Upper lobe of right lung (tissue), 1 donor: Measurements from ENCODE around the gene PDE4B. TPM values are rescaled to one million over a fixed set of nuclear protein-coding genes. Genes with fewer than 3 reads are reported as not detected.

Experiments
- ATAC-seq: fragments of 200-7000 bp; cut with Tn5 transposase; one replicate; pipeline ENCODE4 v1.9.1; 2020; ENCODE audit warnings: mild to moderate bottlenecking, moderate library complexity
- DNase-seq: peaks from one replicate; pipeline ENCODE4 v3.0.0-alpha.2; 2020
- H3K27ac ChIP-seq: fragments of 200-600 bp; one replicate; pipeline ENCODE4 v1.8.0; 2022
- H3K27me3 ChIP-seq: fragments of 200-600 bp; one replicate; pipeline ENCODE4 v1.8.0; 2022; ENCODE audit warnings: mild to moderate bottlenecking
- H3K36me3 ChIP-seq: fragments of 200-600 bp; one replicate; pipeline ENCODE4 v1.8.0; 2022
- H3K4me1 ChIP-seq: fragments of 200-600 bp; one replicate; pipeline ENCODE4 v1.8.0; 2022
- H3K4me3 ChIP-seq: fragments of 200-600 bp; one replicate; pipeline ENCODE4 v1.8.0; 2022; ENCODE audit warnings: mild to moderate bottlenecking
- H3K9me3 ChIP-seq: fragments of 200-600 bp; one replicate; pipeline ENCODE4 v1.8.0; 2022
- intact Hi-C: fragments of 100-400 bp; cut with DNase I; formaldehyde crosslinking; loops from one replicate; pipeline ENCODE4 v1.11.0; 2022
- total RNA-seq: library from RNA; stranded (reverse); fragmentation: NEBNext Ultra II Directional; extraction: Animal tissue kit (Norgen Biotek cat#: 25700); gene quantifications from one replicate; pipeline ENCODE4 v1.2.1, GENCODE V29; 2021
- TF ChIP-seq, protein P1 (sequence below): fragments of 200-600 bp; IDR thresholded peaks from one replicate; pipeline ENCODE4 v1.8.0; 2022; ENCODE audit warnings: antibody characterized with exemption
- donor health status: DM: no; HTN: yes; CAD: no; lungs with severe emphysema.

The PDE4B gene
- total RNA-seq, 1 donor from 2014 or later: 14.3 TPM

- H3K27me3 ChIP-seq: no peaks in the 10 kb centered on the region
- peaks cover 31% of the 10 kb centered on the region for H3K36me3 ChIP-seq
- H3K4me3 ChIP-seq: no peak overlapping the region
- peaks cover 31% of the 10 kb centered on the region for H3K4me1 ChIP-seq
- TF ChIP-seq, protein P1, sequence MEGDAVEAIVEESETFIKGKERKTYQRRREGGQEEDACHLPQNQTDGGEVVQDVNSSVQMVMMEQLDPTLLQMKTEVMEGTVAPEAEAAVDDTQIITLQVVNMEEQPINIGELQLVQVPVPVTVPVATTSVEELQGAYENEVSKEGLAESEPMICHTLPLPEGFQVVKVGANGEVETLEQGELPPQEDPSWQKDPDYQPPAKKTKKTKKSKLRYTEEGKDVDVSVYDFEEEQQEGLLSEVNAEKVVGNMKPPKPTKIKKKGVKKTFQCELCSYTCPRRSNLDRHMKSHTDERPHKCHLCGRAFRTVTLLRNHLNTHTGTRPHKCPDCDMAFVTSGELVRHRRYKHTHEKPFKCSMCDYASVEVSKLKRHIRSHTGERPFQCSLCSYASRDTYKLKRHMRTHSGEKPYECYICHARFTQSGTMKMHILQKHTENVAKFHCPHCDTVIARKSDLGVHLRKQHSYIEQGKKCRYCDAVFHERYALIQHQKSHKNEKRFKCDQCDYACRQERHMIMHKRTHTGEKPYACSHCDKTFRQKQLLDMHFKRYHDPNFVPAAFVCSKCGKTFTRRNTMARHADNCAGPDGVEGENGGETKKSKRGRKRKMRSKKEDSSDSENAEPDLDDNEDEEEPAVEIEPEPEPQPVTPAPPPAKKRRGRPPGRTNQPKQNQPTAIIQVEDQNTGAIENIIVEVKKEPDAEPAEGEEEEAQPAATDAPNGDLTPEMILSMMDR: no peak
- ATAC-seq (peak; percentile 57), DNase-seq (no peak)
- no peaks in the 10 kb centered on the region for H3K9me3 ChIP-seq
- intact Hi-C loops: no loop called here
- H3K27ac ChIP-seq: peak overlapping the region; percentile 24
Observed at GRCh38 chr1:66373157-66373591, 580.5 kb downstream of the PDE4B start.

DNA sequence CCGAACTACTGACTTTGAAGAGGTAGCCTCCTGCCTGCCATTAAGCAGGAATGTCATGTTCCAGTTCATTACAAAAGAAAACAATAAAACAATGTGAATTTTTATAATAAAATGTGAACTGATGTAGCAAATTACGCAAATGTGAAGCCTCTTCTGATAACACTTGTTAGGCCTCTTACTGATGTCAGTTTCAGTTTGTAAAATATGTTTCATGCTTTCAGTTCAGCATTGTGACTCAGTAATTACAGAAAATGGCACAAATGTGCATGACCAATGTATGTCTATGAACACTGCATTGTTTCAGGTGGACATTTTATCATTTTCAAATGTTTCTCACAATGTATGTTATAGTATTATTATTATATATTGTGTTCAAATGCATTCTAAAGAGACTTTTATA, 581.5 kb downstream of the PDE4B start:
- H3K4me3 ChIP-seq: no peak overlapping the region
- H3K9me3 ChIP-seq: no peaks in the 10 kb centered on the region
- peaks cover 22% of the 10 kb centered on the region for H3K36me3 ChIP-seq
- ATAC-seq: no peak
- H3K27ac ChIP-seq: peak overlapping the region; percentile 24
- intact Hi-C loops: no loop called here
- TF ChIP-seq, protein P1: no peak
- peaks cover 31% of the 10 kb centered on the region for H3K4me1 ChIP-seq
- no peak for DNase-seq
- H3K27me3 ChIP-seq: no peaks in the 10 kb centered on the region

DNA sequence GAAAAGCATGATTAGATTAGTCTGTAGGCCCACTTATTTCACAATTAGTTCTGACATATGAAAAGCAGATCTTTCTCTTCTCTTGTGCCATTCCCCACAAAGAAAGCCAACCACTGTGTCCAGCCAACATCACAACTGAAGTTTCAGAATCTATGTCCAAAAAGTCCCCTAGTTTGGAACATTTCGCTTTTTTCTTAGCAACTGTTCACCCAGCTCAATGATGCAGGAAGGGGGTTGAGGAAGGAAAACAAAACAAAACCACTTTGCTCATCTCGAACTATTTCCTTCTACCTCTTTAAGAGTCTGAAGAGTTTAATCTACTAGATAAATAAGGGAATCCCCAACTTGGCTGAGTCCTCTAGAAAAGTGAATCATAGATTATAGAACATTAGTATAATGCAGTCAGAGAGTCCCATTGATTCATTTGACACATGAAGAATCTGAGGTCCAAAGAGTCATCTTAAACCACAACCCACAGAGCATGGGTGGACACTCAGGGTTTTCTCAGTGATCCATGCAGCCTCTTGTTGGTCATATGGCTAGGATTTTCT, 581.9 kb downstream of the PDE4B start:
- Histone ChIP-seq H3K4me1 (peaks cover 31% of the 10 kb centered on the region), H3K36me3 (peaks cover 17% of the 10 kb centered on the region), H3K4me3 (no peak overlapping the region), H3K27ac (peak overlapping the region; percentile 24), H3K27me3 (no peaks in the 10 kb centered on the region), H3K9me3 (no peaks in the 10 kb centered on the region)
- no peak for DNase-seq
- peak; percentile 11 for ATAC-seq
- intact Hi-C loops: no loop called here
- TF ChIP-seq, protein P1: no peak

DNA sequence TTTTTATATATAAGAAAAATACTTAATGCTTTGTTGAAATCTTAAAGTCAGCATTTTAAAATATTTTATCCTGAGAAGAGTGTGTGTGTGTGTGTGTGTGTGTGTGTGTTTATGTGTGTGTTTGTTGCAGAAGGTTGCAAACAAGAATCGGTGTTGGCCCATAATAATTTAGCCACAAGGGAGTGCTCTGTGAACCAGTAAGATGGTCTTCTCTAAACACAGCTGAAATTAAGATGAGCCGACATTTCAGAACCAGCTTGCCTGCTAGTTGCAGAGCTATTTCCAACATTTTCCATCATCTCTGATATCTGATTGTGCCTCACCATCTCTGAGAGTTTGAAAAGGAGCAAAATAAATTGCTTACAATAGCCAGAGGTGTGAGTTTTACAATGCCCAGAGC, 582.4 kb downstream of the PDE4B start:
- Histone ChIP-seq H3K4me3 (no peak overlapping the region), H3K27ac (no peak overlapping the region), H3K27me3 (no peaks in the 10 kb centered on the region), H3K4me1 (peaks cover 31% of the 10 kb centered on the region), H3K36me3 (peaks cover 12% of the 10 kb centered on the region), H3K9me3 (no peaks in the 10 kb centered on the region)
- intact Hi-C loops: no loop called here
- ATAC-seq: no peak
- TF ChIP-seq, protein P1: no peak
- DNase-seq: no peak

DNA sequence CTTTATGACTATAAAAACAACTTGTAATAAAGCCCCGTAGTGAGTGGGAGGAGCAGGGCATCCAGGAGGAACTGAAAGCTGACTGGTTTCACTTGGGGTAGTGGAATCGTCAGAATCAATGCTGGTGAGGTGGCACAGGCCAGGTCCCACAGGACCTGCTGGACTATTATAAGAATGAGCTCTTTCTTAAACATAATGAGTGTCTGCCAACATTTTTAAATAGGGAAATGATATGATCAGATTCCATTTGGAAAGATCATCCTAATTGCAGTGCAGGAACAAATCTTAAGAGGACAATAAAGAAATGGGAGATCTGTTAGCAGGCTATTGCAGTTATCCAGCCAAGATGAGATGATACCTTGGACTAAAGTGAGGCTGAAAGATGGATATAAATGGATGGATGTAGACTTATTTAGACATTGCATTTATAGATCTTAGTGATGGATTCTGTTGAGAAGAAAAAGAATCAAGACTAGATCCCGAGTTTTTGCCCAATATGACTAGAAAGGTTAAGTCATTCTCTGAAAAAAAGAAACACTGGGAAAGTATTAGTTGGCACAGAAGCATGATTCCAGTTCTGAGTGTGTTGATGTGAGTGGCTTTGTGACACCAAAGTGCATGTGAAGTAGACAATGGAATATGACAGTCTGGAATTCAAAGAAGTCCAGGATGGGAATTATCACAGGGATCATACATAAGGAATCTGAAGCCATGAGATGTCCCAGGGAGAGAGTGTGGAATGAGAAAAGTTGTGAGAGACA, 587.9 kb downstream of the PDE4B start:
- intact Hi-C loops: no loop called here
- peaks cover 10% of the 10 kb centered on the region for H3K4me1 ChIP-seq
- no peaks in the 10 kb centered on the region for H3K36me3 ChIP-seq
- ATAC-seq (peak; percentile 92), DNase-seq (no peak)
- no peaks in the 10 kb centered on the region for H3K27me3 ChIP-seq
- no peaks in the 10 kb centered on the region for H3K9me3 ChIP-seq
- H3K4me3 ChIP-seq: no peak overlapping the region
- TF ChIP-seq, protein P1: no peak
- H3K27ac ChIP-seq: no peak overlapping the region
